Neural progenitor cell (in vitro differentiated cells): ENCODE measurements around the gene DBP.

ENCODE experiments used
- EZH2 ChIP-seq: fragments of 200-600 bp; sonication (generic); IDR thresholded peaks from 2 replicates; pipeline ENCODE4 v1.6.1; 2017; ENCODE audit warnings: antibody characterized with exemption, mild to moderate bottlenecking, moderate library complexity
- TF ChIP-seq, protein P1 (sequence below): fragments of 200-600 bp; sonication (generic); IDR thresholded peaks from 2 replicates; pipeline ENCODE4 v1.5.1; 2017; ENCODE audit warnings: antibody characterized with exemption, mild to moderate bottlenecking

DNA sequence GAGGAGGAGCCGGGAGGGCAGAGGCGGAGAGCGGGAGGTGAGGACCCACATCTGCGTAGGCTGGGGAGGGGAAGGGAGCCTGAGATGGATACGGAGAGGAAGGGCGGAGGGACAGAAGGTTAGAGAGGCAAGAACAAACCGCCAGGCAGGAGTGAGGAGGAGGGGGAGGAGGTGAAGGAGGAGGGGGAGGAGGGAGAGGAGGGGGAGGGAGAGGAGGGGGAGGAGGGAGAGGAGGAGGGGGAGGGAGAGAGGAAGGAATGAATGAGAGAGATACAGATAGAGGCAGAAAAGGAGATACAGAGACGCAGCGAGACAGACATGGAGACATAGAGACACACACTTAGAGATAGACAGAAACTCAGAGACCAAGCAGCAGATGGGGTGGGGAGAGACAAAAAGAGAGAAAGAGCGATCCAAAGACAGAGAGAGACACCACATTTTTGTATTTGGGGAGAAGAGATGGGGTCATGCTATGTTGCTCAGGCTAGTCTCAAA, 9.6 kb upstream of the DBP start:
- no peak for TF ChIP-seq EZH2
- TF ChIP-seq, protein P1, sequence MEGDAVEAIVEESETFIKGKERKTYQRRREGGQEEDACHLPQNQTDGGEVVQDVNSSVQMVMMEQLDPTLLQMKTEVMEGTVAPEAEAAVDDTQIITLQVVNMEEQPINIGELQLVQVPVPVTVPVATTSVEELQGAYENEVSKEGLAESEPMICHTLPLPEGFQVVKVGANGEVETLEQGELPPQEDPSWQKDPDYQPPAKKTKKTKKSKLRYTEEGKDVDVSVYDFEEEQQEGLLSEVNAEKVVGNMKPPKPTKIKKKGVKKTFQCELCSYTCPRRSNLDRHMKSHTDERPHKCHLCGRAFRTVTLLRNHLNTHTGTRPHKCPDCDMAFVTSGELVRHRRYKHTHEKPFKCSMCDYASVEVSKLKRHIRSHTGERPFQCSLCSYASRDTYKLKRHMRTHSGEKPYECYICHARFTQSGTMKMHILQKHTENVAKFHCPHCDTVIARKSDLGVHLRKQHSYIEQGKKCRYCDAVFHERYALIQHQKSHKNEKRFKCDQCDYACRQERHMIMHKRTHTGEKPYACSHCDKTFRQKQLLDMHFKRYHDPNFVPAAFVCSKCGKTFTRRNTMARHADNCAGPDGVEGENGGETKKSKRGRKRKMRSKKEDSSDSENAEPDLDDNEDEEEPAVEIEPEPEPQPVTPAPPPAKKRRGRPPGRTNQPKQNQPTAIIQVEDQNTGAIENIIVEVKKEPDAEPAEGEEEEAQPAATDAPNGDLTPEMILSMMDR: no peak
